SK-N-SH treated with all-trans-retinoic acid at 6 μM for 48 hours (cell line): ENCODE data around the gene ATXN2L.

ENCODE experiments used
- ARNTL ChIP-seq: fragments of 450-650 bp; formaldehyde crosslinking; IDR thresholded peaks from 2 replicates; pipeline ENCODE4 v1.5.0; 2020; ENCODE audit warnings: low read depth, mild to moderate bottlenecking, moderate library complexity, borderline replicate concordance
- BACH2 ChIP-seq: fragments of 250-450 bp; sonication (Bioruptor Pico); IDR thresholded peaks from 2 replicates; pipeline ENCODE4 v1.9.0; 2021; ENCODE audit warnings: mild to moderate bottlenecking, borderline replicate concordance
- RARB ChIP-seq: fragments of 250-450 bp; sonication (Bioruptor Pico); IDR thresholded peaks from 2 replicates; pipeline ENCODE4 v1.8.0; 2021; ENCODE audit warnings: mild to moderate bottlenecking, moderate library complexity
- TCF4 ChIP-seq: fragments of 250-450 bp; sonication (Bioruptor Pico); IDR thresholded peaks from 2 replicates; pipeline ENCODE4 v1.8.0; 2021; ENCODE audit warnings: mild to moderate bottlenecking, moderate library complexity, borderline replicate concordance
- ZC3H10 ChIP-seq: fragments of 250-450 bp; sonication (Bioruptor Pico); IDR thresholded peaks from 2 replicates; pipeline ENCODE4 v1.5.1; 2021; ENCODE audit warnings: mild to moderate bottlenecking, moderate library complexity
- ZNF565 ChIP-seq: fragments of 450-650 bp; formaldehyde crosslinking; conservative IDR thresholded peaks from 2 replicates; pipeline ENCODE4 v1.5.0; 2020; ENCODE audit warnings: low read depth, mild to moderate bottlenecking, moderate library complexity
- ZNF8 ChIP-seq: fragments of 450-650 bp; formaldehyde crosslinking; IDR thresholded peaks from 2 replicates; pipeline ENCODE4 v1.5.0; 2020; ENCODE audit warnings: mild to moderate bottlenecking, moderate library complexity
- TF ChIP-seq, protein P1 (sequence below): fragments of 250-450 bp; sonication (Bioruptor Pico); IDR thresholded peaks from 2 replicates; pipeline ENCODE4 v1.8.0; 2020; ENCODE audit warnings: mild to moderate bottlenecking, moderate library complexity, borderline replicate concordance

DNA sequence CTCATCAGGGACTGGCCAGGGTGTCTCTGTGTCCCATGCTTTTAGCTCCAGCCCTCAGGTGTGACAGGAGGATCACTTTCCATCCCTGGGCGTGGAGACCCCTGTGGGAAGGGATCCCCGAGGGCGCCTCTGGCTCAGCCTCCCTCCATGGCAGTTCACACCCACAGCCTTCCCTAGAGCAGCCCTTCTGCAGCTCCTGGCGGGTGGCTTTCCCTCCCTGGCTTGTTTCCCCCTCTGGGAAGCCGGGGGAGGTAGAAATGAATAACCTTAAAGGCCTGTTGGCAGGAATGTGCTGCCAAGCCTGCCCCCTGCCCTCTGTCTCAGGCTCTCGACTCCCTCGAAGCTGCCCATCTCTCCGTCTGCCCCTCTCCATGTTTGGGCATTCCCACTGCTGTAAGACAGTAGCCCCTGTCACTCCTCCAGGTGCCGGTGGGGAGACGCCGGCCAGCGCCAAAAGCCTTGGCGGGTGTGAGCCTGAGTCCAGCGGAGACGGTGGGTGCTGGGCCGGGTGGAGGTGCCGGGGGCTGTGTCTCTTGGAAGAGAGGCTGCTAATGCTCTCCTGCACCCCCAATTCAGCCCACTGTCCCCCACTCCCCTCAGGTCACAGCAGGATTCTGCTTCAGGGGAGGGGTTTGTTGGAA is 53.3 kb downstream of the ATXN2L start:
- TF ChIP-seq RARB (no peak), BACH2 (CRISPR knock-in tag) (no peak), ZNF8 (CRISPR knock-in tag) (no peak), TCF4 (CRISPR knock-in tag) (no peak), ZNF565 (no peak), ZC3H10 (no peak), ARNTL (CRISPR knock-in tag) (no peak)
- TF ChIP-seq, protein P1, sequence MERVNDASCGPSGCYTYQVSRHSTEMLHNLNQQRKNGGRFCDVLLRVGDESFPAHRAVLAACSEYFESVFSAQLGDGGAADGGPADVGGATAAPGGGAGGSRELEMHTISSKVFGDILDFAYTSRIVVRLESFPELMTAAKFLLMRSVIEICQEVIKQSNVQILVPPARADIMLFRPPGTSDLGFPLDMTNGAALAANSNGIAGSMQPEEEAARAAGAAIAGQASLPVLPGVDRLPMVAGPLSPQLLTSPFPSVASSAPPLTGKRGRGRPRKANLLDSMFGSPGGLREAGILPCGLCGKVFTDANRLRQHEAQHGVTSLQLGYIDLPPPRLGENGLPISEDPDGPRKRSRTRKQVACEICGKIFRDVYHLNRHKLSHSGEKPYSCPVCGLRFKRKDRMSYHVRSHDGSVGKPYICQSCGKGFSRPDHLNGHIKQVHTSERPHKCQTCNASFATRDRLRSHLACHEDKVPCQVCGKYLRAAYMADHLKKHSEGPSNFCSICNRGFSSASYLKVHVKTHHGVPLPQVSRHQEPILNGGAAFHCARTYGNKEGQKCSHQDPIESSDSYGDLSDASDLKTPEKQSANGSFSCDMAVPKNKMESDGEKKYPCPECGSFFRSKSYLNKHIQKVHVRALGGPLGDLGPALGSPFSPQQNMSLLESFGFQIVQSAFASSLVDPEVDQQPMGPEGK (CRISPR knock-in tag): no peak
